NOMO-1 treated with DMSO at 0.1 percent for 48 hours (cell line): ENCODE data around the gene BACE1.
"Not testable (repeated sequence)": the region's sequence is repeated elsewhere in the genome, so short reads cannot be mapped to it uniquely, and the experiment has no call there.

Experiments used
- DNase-seq: peaks from one replicate; lab custom pipeline; 2025; ENCODE audit not compliant: unreplicated experiment; lab: John Stamatoyannopoulos, UW

BACE1 gene

GRCh38 chr11:117316197-117316961, at the start of gene BACE1:
Gene BACE1, minus strand, starts transcription at chr11:117316256. Its CDS starts 461 bp downstream, at chr11:117315795.
- DNase-seq, result peak; percentile 10

GRCh38 chr11:117361432-117361831, 45.4 kb upstream of the BACE1 start:
- no peak for DNase-seq

- no peak for DNase-seq
These were observed 40.3 kb upstream of the BACE1 start for GRCh38 chr11:117356126-117356890.

- DNase-seq, result no peak
These were observed 38.5 kb upstream of the BACE1 start for GRCh38 chr11:117354550-117354949.

- DNase-seq, result no peak
These were observed 29.0 kb upstream of the BACE1 start for GRCh38 chr11:117345039-117345438.

- DNase-seq, result no peak
These were observed 21.0 kb upstream of the BACE1 start for GRCh38 chr11:117337076-117337475.

GRCh38 chr11:117335399-117335798, 19.3 kb upstream of the BACE1 start:
- DNase-seq, result no peak

GRCh38 chr11:117334896-117335295, 18.8 kb upstream of the BACE1 start:
- DNase-seq, result no peak

GRCh38 chr11:117333917-117334316, 17.9 kb upstream of the BACE1 start:
- DNase-seq, result no peak

GRCh38 chr11:117332843-117333242, 16.8 kb upstream of the BACE1 start:
- DNase-seq, result no peak

- peak; percentile 14 for DNase-seq
These were observed 12.4 kb upstream of the BACE1 start for GRCh38 chr11:117328375-117329010.

- peak; percentile 97 for DNase-seq
These were observed 11.7 kb upstream of the BACE1 start, which contains the start of gene CEP164 for GRCh38 chr11:117327567-117328374. Gene CEP164, plus strand, starts transcription at chr11:117327854. Its CDS starts 10,733 bp downstream, at chr11:117338587.

- DNase-seq, result not testable (repeated sequence)
These were observed 11.2 kb upstream of the BACE1 start for GRCh38 chr11:117327255-117327566.

GRCh38 chr11:117319214-117319840, 3.3 kb upstream of the BACE1 start:
- DNase-seq, result no peak

- DNase-seq, result no peak
These were observed 2.7 kb upstream of the BACE1 start for GRCh38 chr11:117318738-117319137.

GRCh38 chr11:117315285-117316196, 515 bp downstream of the BACE1 start:
- DNase-seq, result no peak

- DNase-seq, result no peak
These were observed 1.2 kb downstream of the BACE1 start for GRCh38 chr11:117314840-117315239.

- DNase-seq, result no peak
These were observed 2.0 kb downstream of the BACE1 start for GRCh38 chr11:117313828-117314768.
